HG03521 (cell line): Measurements from ENCODE around the gene ZFYVE9.
A peak's percentile ranks its signal among the peaks of the same experiment; 100 is the strongest.
"Not testable (repeated sequence)": the region's sequence is repeated elsewhere in the genome, so short reads cannot be mapped to it uniquely, and the experiment has no call there.

Source experiments
- ATAC-seq: cut with Tn5 transposase; IDR thresholded peaks from one replicate; pipeline ENCODE4 v1.9.1; 2021; ENCODE audit warnings: mild to moderate bottlenecking, moderate library complexity; ENCODE audit not compliant: unreplicated experiment

ZFYVE9 gene

GRCh38 chr1:52142220-52143183 is 613 bp downstream of the ZFYVE9 start:
- peak; percentile 36 for ATAC-seq

GRCh38 chr1:52145137-52145536 is 3.2 kb downstream of the ZFYVE9 start:
- no peak for ATAC-seq

- ATAC-seq, result not testable (repeated sequence)
These were observed 8.6 kb downstream of the ZFYVE9 start for GRCh38 chr1:52150445-52150844.

- ATAC-seq, result no peak
These were observed 9.1 kb downstream of the ZFYVE9 start for GRCh38 chr1:52150946-52151345.

GRCh38 chr1:52152572-52152971 is 10.7 kb downstream of the ZFYVE9 start:
- ATAC-seq, result no peak

- ATAC-seq, result no peak
These were observed 11.1 kb downstream of the ZFYVE9 start for GRCh38 chr1:52153010-52153409.

- no peak for ATAC-seq
These were observed 12.0 kb downstream of the ZFYVE9 start for GRCh38 chr1:52153898-52154297.

GRCh38 chr1:52156460-52156859 is 14.6 kb downstream of the ZFYVE9 start:
- ATAC-seq, result no peak

GRCh38 chr1:52157582-52157981 is 15.7 kb downstream of the ZFYVE9 start:
- ATAC-seq, result no peak

- ATAC-seq, result no peak
These were observed 16.3 kb downstream of the ZFYVE9 start for GRCh38 chr1:52158218-52158617.

GRCh38 chr1:52159033-52159789 is 17.3 kb downstream of the ZFYVE9 start:
- ATAC-seq, result no peak

- ATAC-seq, result no peak
These were observed 21.1 kb downstream of the ZFYVE9 start for GRCh38 chr1:52162947-52163346.

GRCh38 chr1:52164604-52165003 is 22.7 kb downstream of the ZFYVE9 start:
- no peak for ATAC-seq

GRCh38 chr1:52166996-52167753 is 25.3 kb downstream of the ZFYVE9 start:
- no peak for ATAC-seq

GRCh38 chr1:52168373-52169080 is 26.6 kb downstream of the ZFYVE9 start:
- ATAC-seq, result no peak

- ATAC-seq, result not testable (repeated sequence)
These were observed 29.3 kb downstream of the ZFYVE9 start for GRCh38 chr1:52171149-52171548.

GRCh38 chr1:52179073-52179472 is 37.2 kb downstream of the ZFYVE9 start:
- no peak for ATAC-seq

GRCh38 chr1:52180176-52180575 is 38.3 kb downstream of the ZFYVE9 start:
- ATAC-seq, result no peak

GRCh38 chr1:52181759-52182158 is 39.9 kb downstream of the ZFYVE9 start:
- not testable (repeated sequence) for ATAC-seq

GRCh38 chr1:52182328-52182727 is 40.4 kb downstream of the ZFYVE9 start:
- not testable (repeated sequence) for ATAC-seq
